Muscle layer of duodenum (tissue), 2 donors: ENCODE results near the gene N4BP2.

Experiments used
- H3K27ac ChIP-seq: one replicate; pipeline ENCODE4 v1.7.0; 2013; ENCODE audit warnings: mild to moderate bottlenecking, low read length
- H3K27me3 ChIP-seq: one replicate; pipeline ENCODE4 v1.7.0; 2013; ENCODE audit warnings: low read depth, mild to moderate bottlenecking, control low read depth, low read length
- H3K36me3 ChIP-seq, 2 donors: one replicate each; pipeline ENCODE4 v1.7.0; 2013; ENCODE audit warnings: low read length in 2 of 2, control low read depth in 1 of 2, mild to moderate bottlenecking in 1 of 2; ENCODE audit not compliant: insufficient read depth in 2 of 2, control insufficient read depth in 1 of 2
- H3K4me1 ChIP-seq, 2 donors: one replicate each; pipeline ENCODE4 v1.7.0; 2013; ENCODE audit warnings: low read length in 2 of 2, mild to moderate bottlenecking in 2 of 2, control low read depth in 1 of 2, moderate library complexity in 1 of 2; ENCODE audit not compliant: insufficient read depth in 2 of 2, control insufficient read depth in 1 of 2
- H3K4me3 ChIP-seq, 2 donors: one replicate each; pipeline ENCODE4 v1.7.0; 2013; ENCODE audit warnings: low read length in 2 of 2, low read depth in 1 of 2, mild to moderate bottlenecking in 1 of 2
- H3K9me3 ChIP-seq, 2 donors: one replicate each; pipeline ENCODE4 v1.7.0; 2013; ENCODE audit warnings: low read length in 2 of 2, control low read depth in 1 of 2, mild to moderate bottlenecking in 1 of 2; ENCODE audit not compliant: control insufficient read depth in 1 of 2
- donor health status: healthy.

The N4BP2 gene

GRCh38 chr4:40192114-40193015 lies 135.7 kb downstream of the N4BP2 start:
- no peaks in the 10 kb centered on the region for H3K27me3 ChIP-seq
- H3K9me3 ChIP-seq: no peaks in the 10 kb centered on the region
- H3K36me3 ChIP-seq: no peaks in the 10 kb centered on the region
- no peak overlapping the region for H3K4me3 ChIP-seq
- H3K4me1 ChIP-seq: no peaks in the 10 kb centered on the region
- H3K27ac ChIP-seq: no peak overlapping the region

DNA sequence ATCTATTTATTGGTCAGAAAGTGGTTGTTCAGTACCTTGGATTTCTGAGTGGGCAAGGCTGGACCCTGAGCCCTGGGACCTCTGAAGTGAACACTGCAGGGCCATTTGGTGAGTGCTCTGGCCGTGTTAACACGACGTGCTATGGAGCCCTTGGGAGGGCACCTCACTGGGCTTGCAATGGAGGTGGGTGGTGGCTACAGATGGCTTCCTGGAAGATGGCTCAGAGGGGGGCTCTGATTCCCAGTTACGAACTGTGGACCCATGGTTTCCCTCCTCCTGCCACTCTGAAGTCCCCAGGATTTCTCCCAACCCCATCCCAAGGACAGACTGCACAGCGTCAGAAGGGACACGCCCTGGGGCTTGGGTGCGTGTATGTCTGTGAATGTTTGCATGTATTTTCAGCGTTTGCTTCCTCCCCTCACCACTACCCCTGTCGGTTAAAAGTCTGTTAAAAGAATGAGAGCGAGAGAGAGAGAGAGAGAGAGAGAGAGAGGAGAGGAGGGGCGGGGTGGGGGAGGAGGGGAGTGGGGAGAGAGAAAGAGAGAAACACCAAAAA lies 136.4 kb downstream of the N4BP2 start:
- no peaks in the 10 kb centered on the region for H3K27me3 ChIP-seq
- no peak overlapping the region for H3K4me3 ChIP-seq
- H3K9me3 ChIP-seq: no peaks in the 10 kb centered on the region
- H3K27ac ChIP-seq: no peak overlapping the region
- no peaks in the 10 kb centered on the region for H3K4me1 ChIP-seq
- H3K36me3 ChIP-seq: no peaks in the 10 kb centered on the region

DNA sequence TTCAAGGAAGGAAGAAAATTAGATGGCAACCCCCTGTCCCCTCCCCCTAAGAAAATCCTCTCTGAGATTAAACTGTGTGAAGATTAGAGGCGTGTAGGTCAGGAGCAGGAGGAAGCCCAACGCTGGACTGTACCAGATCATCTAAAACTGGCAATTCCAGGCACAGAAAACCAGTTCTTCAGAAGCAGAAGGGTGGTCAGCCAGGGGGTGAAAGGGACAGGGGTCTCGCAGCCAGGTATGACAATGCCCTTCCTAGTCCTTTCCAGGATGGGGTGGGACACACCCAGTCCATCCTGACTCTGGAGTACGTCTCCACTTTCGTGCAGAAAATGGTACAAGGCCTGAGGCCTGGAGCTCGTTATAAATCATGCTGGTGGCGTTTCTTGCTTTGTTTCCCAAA lies 136.9 kb downstream of the N4BP2 start:
- H3K4me1 ChIP-seq: no peaks in the 10 kb centered on the region
- no peak overlapping the region for H3K4me3 ChIP-seq

GRCh38 chr4:40194602-40195161 lies 138.0 kb downstream of the N4BP2 start:
- Histone ChIP-seq H3K4me1 (no peaks in the 10 kb centered on the region), H3K4me3 (no peak overlapping the region), H3K36me3 (no peaks in the 10 kb centered on the region), H3K27ac (peak overlapping the region; percentile 14), H3K9me3 (no peaks in the 10 kb centered on the region), H3K27me3 (no peaks in the 10 kb centered on the region)

More for the DNA sequence above, 136.9 kb downstream of the N4BP2 start:
- Histone ChIP-seq H3K9me3 (no peaks in the 10 kb centered on the region), H3K36me3 (no peaks in the 10 kb centered on the region), H3K27me3 (no peaks in the 10 kb centered on the region), H3K27ac (no peak overlapping the region)

- Histone ChIP-seq H3K4me3 (no peak overlapping the region), H3K27ac (peak overlapping the region; percentile 14), H3K36me3 (no peaks in the 10 kb centered on the region), H3K27me3 (no peaks in the 10 kb centered on the region), H3K9me3 (no peaks in the 10 kb centered on the region), H3K4me1 (no peaks in the 10 kb centered on the region)
These were observed 138.8 kb downstream of the N4BP2 start for GRCh38 chr4:40195182-40196177.

GRCh38 chr4:40196272-40196671 lies 139.6 kb downstream of the N4BP2 start:
- H3K27me3 ChIP-seq: no peaks in the 10 kb centered on the region

DNA sequence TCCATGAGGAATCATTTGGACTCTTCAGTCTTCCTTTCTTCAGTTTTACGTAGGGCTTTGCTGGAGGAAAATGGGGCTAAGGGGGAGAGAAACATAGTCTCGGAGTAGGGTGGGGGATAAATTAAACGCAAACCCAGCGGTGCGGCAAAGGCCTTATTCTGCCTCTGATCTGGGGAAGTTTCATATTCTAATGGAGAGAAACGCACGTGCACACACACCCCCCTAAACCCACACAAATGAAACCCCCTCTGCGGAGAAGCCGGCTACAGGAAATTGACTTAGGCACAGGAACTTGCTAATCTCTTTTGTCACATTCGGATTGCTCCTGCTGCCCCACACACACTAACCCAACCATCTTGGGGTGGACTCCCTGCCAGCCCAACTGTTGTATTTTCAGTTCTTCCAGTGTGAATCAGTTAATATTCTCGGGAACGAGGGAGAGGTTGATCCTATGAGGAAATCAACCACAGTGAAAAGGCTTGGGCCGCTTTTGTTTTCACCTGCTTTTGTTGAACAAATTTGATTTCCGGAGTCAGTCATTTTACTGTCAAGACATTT lies 140.2 kb downstream of the N4BP2 start, which contains the start of gene RHOH:
RHOH (plus strand) TSS at position 308 of the 558 bp plus-strand sequence. CDS start 46,356 bp downstream, outside the sequence.
- Histone ChIP-seq H3K4me3 (peak within 1 kb of the TSS in 1 of 2 donors; percentile 38), H3K27me3 (no peaks in the 10 kb centered on the region), H3K27ac (peak within 1 kb of the TSS; percentile 76), H3K9me3 (no peaks in the 10 kb centered on the region), H3K36me3 (no peaks in the 10 kb centered on the region), H3K4me1 (no peaks in the 10 kb centered on the region)

More at GRCh38 chr4:40196272-40196671, 139.6 kb downstream of the N4BP2 start:
- no peaks in the 10 kb centered on the region for H3K36me3 ChIP-seq
- H3K4me3 ChIP-seq: no peak overlapping the region
- H3K4me1 ChIP-seq: no peaks in the 10 kb centered on the region
- no peaks in the 10 kb centered on the region for H3K9me3 ChIP-seq
- H3K27ac ChIP-seq: peak overlapping the region; percentile 76

GRCh38 chr4:40197879-40198689 lies 141.4 kb downstream of the N4BP2 start:
- Histone ChIP-seq H3K36me3 (no peaks in the 10 kb centered on the region), H3K9me3 (no peaks in the 10 kb centered on the region), H3K27ac (peak overlapping the region; percentile 76), H3K27me3 (no peaks in the 10 kb centered on the region), H3K4me1 (no peaks in the 10 kb centered on the region), H3K4me3 (peak overlapping the region in 1 of 2 donors; percentile 38)

GRCh38 chr4:40199179-40199670 lies 142.6 kb downstream of the N4BP2 start:
- peak overlapping the region in 1 of 2 donors; percentile 3 for H3K4me3 ChIP-seq
- H3K27me3 ChIP-seq: no peaks in the 10 kb centered on the region
- H3K4me1 ChIP-seq: no peaks in the 10 kb centered on the region
- no peaks in the 10 kb centered on the region for H3K9me3 ChIP-seq
- H3K36me3 ChIP-seq: no peaks in the 10 kb centered on the region
- H3K27ac ChIP-seq: peak overlapping the region; percentile 45
